Measurements from ENCODE around the gene CCDC195.

The CCDC195 gene

GRCh38 chr2:224694502-224694901 lies 21.7 kb downstream of the CCDC195 start:
- Histone ChIP-seq H3K9me3 (no peaks in the 10 kb centered on the region), H4K20me1 (no peaks in the 10 kb centered on the region), H3K4me3 (no peak overlapping the region), H3K9ac (no peak overlapping the region), H3K4me2 (no peak overlapping the region), H3K27ac (no peak overlapping the region), H3K4me1 (no peaks in the 10 kb centered on the region), H3K36me3 (no peaks in the 10 kb centered on the region), H3K27me3 (no peaks in the 10 kb centered on the region)
- TF ChIP-seq Cebpa-rat (IDR thresholded peaks at IDR 0.05): no peak

GRCh38 chr2:224691563-224691962 lies 24.6 kb downstream of the CCDC195 start:
- Histone ChIP-seq H4K20me1 (no peaks in the 10 kb centered on the region), H3K9me3 (no peaks in the 10 kb centered on the region), H3K36me3 (no peaks in the 10 kb centered on the region), H3K27ac (no peak overlapping the region), H3K4me1 (no peaks in the 10 kb centered on the region), H3K27me3 (no peaks in the 10 kb centered on the region), H3K9ac (no peak overlapping the region), H3K4me3 (no peak overlapping the region), H3K4me2 (no peak overlapping the region)
- no peak for TF ChIP-seq Cebpa-rat (IDR thresholded peaks at IDR 0.05)

DNA sequence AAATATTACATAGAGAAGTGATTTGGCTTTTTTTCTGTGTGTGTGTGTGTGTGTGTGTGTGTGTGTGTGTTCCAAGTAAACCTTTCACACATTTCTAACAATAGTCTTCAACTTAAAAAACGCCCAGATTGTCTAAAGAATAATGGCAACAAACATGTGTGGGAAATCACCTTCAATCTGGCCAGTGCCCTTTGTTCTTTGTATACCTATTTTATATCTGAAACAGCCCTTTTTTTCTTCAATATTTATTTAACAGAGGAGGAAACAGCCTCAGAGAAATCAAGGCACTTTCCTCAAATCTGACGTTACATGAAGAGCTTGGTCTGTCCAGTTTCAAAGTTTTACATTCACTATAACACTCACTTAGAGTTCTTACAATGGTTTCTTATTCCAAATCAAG lies 25.3 kb downstream of the CCDC195 start:
- Histone ChIP-seq H3K27me3 (no peaks in the 10 kb centered on the region), H3K36me3 (no peaks in the 10 kb centered on the region), H4K20me1 (no peaks in the 10 kb centered on the region), H3K9me3 (no peaks in the 10 kb centered on the region), H3K4me2 (no peak overlapping the region), H3K27ac (no peak overlapping the region), H3K9ac (no peak overlapping the region), H3K4me1 (no peaks in the 10 kb centered on the region), H3K4me3 (no peak overlapping the region)
- no peak for TF ChIP-seq Cebpa-rat (IDR thresholded peaks at IDR 0.05)

- Histone ChIP-seq H3K27me3 (no peaks in the 10 kb centered on the region), H3K9ac (no peak overlapping the region), H4K20me1 (no peaks in the 10 kb centered on the region), H3K4me3 (no peak overlapping the region), H3K4me2 (no peak overlapping the region), H3K27ac (no peak overlapping the region), H3K36me3 (no peaks in the 10 kb centered on the region), H3K9me3 (no peaks in the 10 kb centered on the region), H3K4me1 (no peaks in the 10 kb centered on the region)
- TF ChIP-seq Cebpa-rat (IDR thresholded peaks at IDR 0.05): no peak
These were observed 26.6 kb downstream of the CCDC195 start for GRCh38 chr2:224689539-224689938.

GRCh38 chr2:224688997-224689396 lies 27.2 kb downstream of the CCDC195 start:
- no peak overlapping the region for H3K9ac ChIP-seq
- H3K36me3 ChIP-seq: no peaks in the 10 kb centered on the region
- H3K27me3 ChIP-seq: no peaks in the 10 kb centered on the region
- no peak overlapping the region for H3K4me3 ChIP-seq
- TF ChIP-seq Cebpa-rat (IDR thresholded peaks at IDR 0.05): no peak
- no peaks in the 10 kb centered on the region for H3K9me3 ChIP-seq
- H3K4me1 ChIP-seq: no peaks in the 10 kb centered on the region
- no peak overlapping the region for H3K4me2 ChIP-seq
- no peaks in the 10 kb centered on the region for H4K20me1 ChIP-seq
- H3K27ac ChIP-seq: no peak overlapping the region

- no peak overlapping the region for H3K9ac ChIP-seq
- H4K20me1 ChIP-seq: no peaks in the 10 kb centered on the region
- no peak for TF ChIP-seq Cebpa-rat (IDR thresholded peaks at IDR 0.05)
- no peak overlapping the region for H3K4me2 ChIP-seq
- no peak overlapping the region for H3K27ac ChIP-seq
- no peaks in the 10 kb centered on the region for H3K27me3 ChIP-seq
- no peaks in the 10 kb centered on the region for H3K9me3 ChIP-seq
- H3K36me3 ChIP-seq: no peaks in the 10 kb centered on the region
- H3K4me1 ChIP-seq: no peaks in the 10 kb centered on the region
- H3K4me3 ChIP-seq: no peak overlapping the region
These were observed 29.0 kb downstream of the CCDC195 start for GRCh38 chr2:224687156-224687555.

DNA sequence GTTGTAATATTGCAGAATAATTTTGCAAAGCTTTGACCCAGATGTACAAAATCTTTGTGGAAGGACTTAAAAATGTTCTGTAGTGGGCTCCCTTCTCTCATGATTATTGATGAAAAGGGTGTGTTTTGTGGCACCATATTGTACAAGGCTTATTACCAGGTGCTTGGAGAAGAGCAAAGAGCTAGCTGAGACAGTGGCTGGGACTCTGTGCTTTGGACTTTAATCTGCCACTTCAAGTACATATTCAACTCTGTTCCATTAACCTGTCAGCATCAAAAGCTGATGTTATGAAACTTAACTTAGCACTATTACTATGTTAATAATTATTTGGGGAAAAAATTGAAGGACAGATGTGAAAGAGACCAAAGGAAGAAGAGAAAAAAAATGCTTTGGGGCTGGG lies 31.0 kb downstream of the CCDC195 start:
- Histone ChIP-seq H4K20me1 (no peaks in the 10 kb centered on the region), H3K27me3 (no peaks in the 10 kb centered on the region), H3K9me3 (no peaks in the 10 kb centered on the region), H3K27ac (no peak overlapping the region), H3K4me3 (no peak overlapping the region), H3K36me3 (no peaks in the 10 kb centered on the region), H3K4me2 (no peak overlapping the region), H3K4me1 (no peaks in the 10 kb centered on the region), H3K9ac (no peak overlapping the region)
- no peak for TF ChIP-seq Cebpa-rat (IDR thresholded peaks at IDR 0.05)

GRCh38 chr2:224682134-224682533 lies 34.0 kb downstream of the CCDC195 start:
- H3K4me2 ChIP-seq: no peak overlapping the region
- H3K36me3 ChIP-seq: no peaks in the 10 kb centered on the region
- no peaks in the 10 kb centered on the region for H4K20me1 ChIP-seq
- no peaks in the 10 kb centered on the region for H3K9me3 ChIP-seq
- no peaks in the 10 kb centered on the region for H3K4me1 ChIP-seq
- no peaks in the 10 kb centered on the region for H3K27me3 ChIP-seq
- no peak overlapping the region for H3K27ac ChIP-seq
- H3K4me3 ChIP-seq: no peak overlapping the region
- no peak for TF ChIP-seq Cebpa-rat (IDR thresholded peaks at IDR 0.05)
- no peak overlapping the region for H3K9ac ChIP-seq

GRCh38 chr2:224671731-224672130 lies 44.4 kb downstream of the CCDC195 start:
- Histone ChIP-seq H3K9me3 (no peaks in the 10 kb centered on the region), H3K27me3 (no peaks in the 10 kb centered on the region), H3K4me1 (no peaks in the 10 kb centered on the region), H3K4me3 (no peak overlapping the region), H4K20me1 (no peaks in the 10 kb centered on the region), H3K4me2 (no peak overlapping the region), H3K27ac (no peak overlapping the region), H3K9ac (no peak overlapping the region), H3K36me3 (no peaks in the 10 kb centered on the region)
- no peak for TF ChIP-seq Cebpa-rat (IDR thresholded peaks at IDR 0.05)

DNA sequence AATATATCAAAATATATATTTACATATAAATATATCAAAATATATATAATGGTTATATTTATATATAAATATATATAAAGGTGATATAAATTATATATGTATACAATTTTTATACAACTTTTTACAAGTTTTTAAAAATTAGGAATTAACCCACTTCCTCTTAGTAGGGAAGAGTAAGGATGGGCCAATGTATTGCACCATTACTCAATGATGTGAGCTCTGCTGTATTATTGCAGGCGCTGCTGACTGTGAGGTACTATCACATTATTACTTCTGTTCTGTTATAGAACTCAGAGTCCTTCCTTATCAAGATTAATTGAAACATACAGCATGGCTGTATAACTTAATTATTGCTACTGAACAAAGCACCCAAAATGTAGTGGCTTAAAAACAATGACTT lies 46.0 kb downstream of the CCDC195 start:
- no peaks in the 10 kb centered on the region for H3K4me1 ChIP-seq
- no peak overlapping the region for H3K27ac ChIP-seq
- no peak overlapping the region for H3K4me2 ChIP-seq
- TF ChIP-seq Cebpa-rat (IDR thresholded peaks at IDR 0.05): no peak
- no peak overlapping the region for H3K9ac ChIP-seq
- H3K27me3 ChIP-seq: no peaks in the 10 kb centered on the region
- no peak overlapping the region for H3K4me3 ChIP-seq
- no peaks in the 10 kb centered on the region for H4K20me1 ChIP-seq
- no peaks in the 10 kb centered on the region for H3K36me3 ChIP-seq
- H3K9me3 ChIP-seq: no peaks in the 10 kb centered on the region

GRCh38 chr2:224669449-224669848 lies 46.7 kb downstream of the CCDC195 start:
- Histone ChIP-seq H3K9ac (no peak overlapping the region), H3K27ac (no peak overlapping the region), H4K20me1 (no peaks in the 10 kb centered on the region), H3K36me3 (no peaks in the 10 kb centered on the region), H3K4me3 (no peak overlapping the region), H3K4me2 (no peak overlapping the region), H3K9me3 (peaks cover 3% of the 10 kb centered on the region; the same call in 1 of the 2 replicates), H3K4me1 (no peaks in the 10 kb centered on the region), H3K27me3 (no peaks in the 10 kb centered on the region)
- no peak for TF ChIP-seq Cebpa-rat (IDR thresholded peaks at IDR 0.05)

All from BLaER1 (cell line).